PC-9 (cell line): Measurements from ENCODE around the gene INO80. TPM values are rescaled to one million over a fixed set of nuclear protein-coding genes. Genes with fewer than 3 reads are reported as not detected.

Experiments
- BruUV-seq: library from RNA; stranded (reverse); fragments of 400-500 nt; replicated peaks from 2 replicates; lab custom pipeline; 2021; lab: Mats Ljungman, UMichigan
- CTCF ChIA-PET: fragments of 300-600 bp; sonication (Branson Sonifier 250); formaldehyde crosslinking; loops from one replicate; lab custom pipeline; 2022; ENCODE audit warnings: antibody characterized with exemption; lab: Charles Lee
- POLR2A ChIA-PET: fragments of 300-600 bp; sonication (Branson Sonifier 250); formaldehyde crosslinking; loops from one replicate; lab custom pipeline; 2022; ENCODE audit warnings: antibody characterized with exemption; ENCODE audit not compliant: unreplicated experiment; lab: Charles Lee
- DNase-seq, 2 experiments: peaks; one replicate each; pipeline versions ENCODE4 v3.0.0 to v3.0.0-alpha.2; 2015 to 2022; ENCODE audit warnings: mixed read lengths in 1 of 2
- H2AFZ ChIP-seq: fragments of 200-600 bp; sonication (generic); 2 replicates; pipeline ENCODE4 v1.8.1; 2017; ENCODE audit warnings: antibody characterized with exemption
- H3F3A ChIP-seq: fragments of 200-600 bp; sonication (generic); 2 replicates; pipeline ENCODE4 v1.8.1; 2017; ENCODE audit warnings: antibody characterized with exemption, mild to moderate bottlenecking, low read depth; ENCODE audit not compliant: insufficient read depth
- H3K27ac ChIP-seq: fragments of 200-600 bp; sonication (generic); 2 replicates; pipeline ENCODE4 v1.6.1; 2016; ENCODE audit warnings: mixed run types
- H3K27me3 ChIP-seq: fragments of 200-600 bp; sonication (generic); 2 replicates; pipeline ENCODE4 v1.6.1; 2016; ENCODE audit warnings: low read depth, mixed run types; ENCODE audit not compliant: insufficient read depth
- H3K36me3 ChIP-seq: fragments of 200-600 bp; sonication (generic); 2 replicates; pipeline ENCODE4 v1.6.1; 2016; ENCODE audit warnings: low read depth, mixed run types
- H3K4me1 ChIP-seq: fragments of 200-600 bp; sonication (generic); replicated peaks from 2 replicates; pipeline ENCODE4 v1.6.1; 2016; ENCODE audit warnings: mixed run types; ENCODE audit not compliant: insufficient read depth
- H3K4me2 ChIP-seq: fragments of 200-600 bp; sonication (generic); 2 replicates; pipeline ENCODE4 v1.6.1; 2017; ENCODE audit warnings: mixed run types
- H3K4me3 ChIP-seq: fragments of 200-600 bp; sonication (generic); 2 replicates; pipeline ENCODE4 v1.6.1; 2016; ENCODE audit warnings: mixed run types
- H3K79me2 ChIP-seq: fragments of 200-600 bp; sonication (generic); 2 replicates; pipeline ENCODE4 v1.6.1; 2017; ENCODE audit warnings: low read depth, mixed run types
- H3K9me2 ChIP-seq: fragments of 200-600 bp; sonication (generic); 2 replicates; pipeline ENCODE4 v1.8.1; 2017; ENCODE audit warnings: mild to moderate bottlenecking; ENCODE audit not compliant: insufficient read depth
- H3K9me3 ChIP-seq: fragments of 200-600 bp; sonication (generic); 2 replicates; pipeline ENCODE4 v1.8.1; 2016; ENCODE audit warnings: low read depth; ENCODE audit not compliant: insufficient read depth
- H4K20me1 ChIP-seq: fragments of 200-600 bp; sonication (generic); 2 replicates; pipeline ENCODE4 v1.8.1; 2017; ENCODE audit not compliant: insufficient read depth
- CTCF ChIP-seq: fragments of 200-600 bp; sonication (generic); conservative IDR thresholded peaks from 2 replicates; pipeline ENCODE4 v1.6.1; 2017; ENCODE audit warnings: mixed run types, antibody characterized with exemption, mild to moderate bottlenecking, moderate library complexity
- EZH2 ChIP-seq: fragments of 200-600 bp; sonication (generic); IDR thresholded peaks from 2 replicates; pipeline ENCODE4 v1.8.0; 2017; ENCODE audit warnings: antibody characterized with exemption, low read depth
- intact Hi-C: fragments of 100-400 bp; cut with micrococcal nuclease; formaldehyde crosslinking; loops from one replicate; pipeline ENCODE4 v1.10.0; 2022; ENCODE audit not compliant: unreplicated experiment
- total RNA-seq: library from RNA; stranded (reverse); gene quantifications from 2 replicates; pipeline ENCODE4 v1.2.3, GENCODE V29; 2021

INO80 gene
- total RNA-seq, 1 experiment from 2014 or later = 18.8 TPM

- H3K27ac ChIP-seq = no peak overlapping the region
- H3K79me2 ChIP-seq = no peaks in the 10 kb centered on the region
- H2AFZ ChIP-seq = no peak overlapping the region
- no peak for DNase-seq
- H3K27me3 ChIP-seq = no peaks in the 10 kb centered on the region
- no peaks in the 10 kb centered on the region for H3K9me3 ChIP-seq
- no TSS peak for BruUV-seq
- 0 out of 2 replicates have a peak, but pooled peaks cover 6% of the 10 kb centered on the region for H3K4me1 ChIP-seq
- H3K9me2 ChIP-seq = no peaks in the 10 kb centered on the region
- no peaks in the 10 kb centered on the region for H4K20me1 ChIP-seq
- intact Hi-C loops = no loop called here
- no peak for TF ChIP-seq CTCF
- TF ChIP-seq EZH2 = no peak
- H3F3A ChIP-seq = no peaks in the 10 kb centered on the region
- ChIA-PET CTCF (no interaction called here), POLR2A (no interaction called here)
- no peak overlapping the region for H3K4me2 ChIP-seq
- no peak overlapping the region for H3K4me3 ChIP-seq
- H3K36me3 ChIP-seq = no peaks in the 10 kb centered on the region
Observed at GRCh38 chr15:40936709-40937666, 179.1 kb downstream of the INO80 start.

GRCh38 chr15:40936234-40936708, 179.8 kb downstream of the INO80 start:
- no peak overlapping the region for H2AFZ ChIP-seq
- no peak overlapping the region for H3K4me2 ChIP-seq
- BruUV-seq = no TSS peak
- CTCF ChIA-PET = no interaction called here
- H3K27me3 ChIP-seq = no peaks in the 10 kb centered on the region
- POLR2A ChIA-PET = no interaction called here
- H3K4me3 ChIP-seq = no peak overlapping the region
- no peaks in the 10 kb centered on the region for H3K79me2 ChIP-seq
- H3K36me3 ChIP-seq = no peaks in the 10 kb centered on the region
- H3K9me3 ChIP-seq = no peaks in the 10 kb centered on the region
- no peaks in the 10 kb centered on the region for H4K20me1 ChIP-seq
- H3F3A ChIP-seq = no peaks in the 10 kb centered on the region
- 0 out of 2 replicates have a peak, but pooled peaks cover 5% of the 10 kb centered on the region for H3K4me1 ChIP-seq
- no peak for DNase-seq
- intact Hi-C loops = no loop called here
- no peak overlapping the region for H3K27ac ChIP-seq
- no peak for TF ChIP-seq EZH2
- TF ChIP-seq CTCF = no peak
- no peaks in the 10 kb centered on the region for H3K9me2 ChIP-seq

GRCh38 chr15:40934457-40934856, 181.6 kb downstream of the INO80 start:
- intact Hi-C loops = no loop called here
- CTCF ChIA-PET = no interaction called here
- H3K36me3 ChIP-seq = no peaks in the 10 kb centered on the region
- H3K9me3 ChIP-seq = no peaks in the 10 kb centered on the region
- no peaks in the 10 kb centered on the region for H3K4me1 ChIP-seq
- no peak overlapping the region for H3K27ac ChIP-seq
- peaks cover 12% of the 10 kb centered on the region for H3K27me3 ChIP-seq
- H3K4me2 ChIP-seq = no peak overlapping the region
- H2AFZ ChIP-seq = no peak overlapping the region
- no peaks in the 10 kb centered on the region for H3K79me2 ChIP-seq
- no peak for TF ChIP-seq CTCF
- TF ChIP-seq EZH2 = no peak
- no peaks in the 10 kb centered on the region for H3F3A ChIP-seq
- POLR2A ChIA-PET = interaction anchor here (0.6 to 0.7 kb wide), 2 partner anchors 10 to 31 kb away, joined by 4 to 6 read pairs; no protein-coding TSS in a partner anchor
- H4K20me1 ChIP-seq = no peaks in the 10 kb centered on the region
- no peak overlapping the region for H3K4me3 ChIP-seq
- no peaks in the 10 kb centered on the region for H3K9me2 ChIP-seq
- no peak for DNase-seq
- BruUV-seq = no TSS peak
